ENCODE data around the gene MT1B.
"Not testable (repeated sequence)": the region's sequence is repeated elsewhere in the genome, so short reads cannot be mapped to it uniquely, and the experiment has no call there.

Gene MT1B

DNA sequence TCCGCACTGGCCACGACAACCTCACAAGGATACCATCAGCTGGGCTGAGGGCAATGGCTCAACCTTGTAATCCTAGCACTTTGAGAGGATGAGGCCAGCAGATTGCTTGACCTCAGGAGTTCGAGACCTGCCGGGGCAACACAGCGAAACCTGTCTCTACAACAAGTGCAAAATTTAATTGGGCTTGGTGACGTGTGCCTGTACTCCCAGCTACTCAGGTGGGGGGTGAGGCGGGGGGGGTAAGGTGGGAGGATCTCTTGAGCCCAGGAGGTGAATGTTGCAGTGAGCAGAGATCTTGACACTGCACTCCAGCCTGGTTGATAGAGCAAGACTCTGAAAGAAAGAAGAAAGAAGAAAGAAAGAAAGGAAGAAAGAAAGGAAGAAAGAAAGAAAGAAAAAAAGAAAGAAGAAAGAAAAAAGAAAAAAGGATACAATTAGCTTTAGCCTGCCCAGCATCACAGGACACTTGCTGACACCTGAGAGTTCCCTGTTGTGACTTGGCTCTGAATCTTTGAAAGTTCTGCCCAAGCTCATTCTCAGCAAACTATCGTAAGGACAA is 31.3 kb upstream of the MT1B start:
- DNase-seq (ENCODE audit: low read depth): no peak

DNA sequence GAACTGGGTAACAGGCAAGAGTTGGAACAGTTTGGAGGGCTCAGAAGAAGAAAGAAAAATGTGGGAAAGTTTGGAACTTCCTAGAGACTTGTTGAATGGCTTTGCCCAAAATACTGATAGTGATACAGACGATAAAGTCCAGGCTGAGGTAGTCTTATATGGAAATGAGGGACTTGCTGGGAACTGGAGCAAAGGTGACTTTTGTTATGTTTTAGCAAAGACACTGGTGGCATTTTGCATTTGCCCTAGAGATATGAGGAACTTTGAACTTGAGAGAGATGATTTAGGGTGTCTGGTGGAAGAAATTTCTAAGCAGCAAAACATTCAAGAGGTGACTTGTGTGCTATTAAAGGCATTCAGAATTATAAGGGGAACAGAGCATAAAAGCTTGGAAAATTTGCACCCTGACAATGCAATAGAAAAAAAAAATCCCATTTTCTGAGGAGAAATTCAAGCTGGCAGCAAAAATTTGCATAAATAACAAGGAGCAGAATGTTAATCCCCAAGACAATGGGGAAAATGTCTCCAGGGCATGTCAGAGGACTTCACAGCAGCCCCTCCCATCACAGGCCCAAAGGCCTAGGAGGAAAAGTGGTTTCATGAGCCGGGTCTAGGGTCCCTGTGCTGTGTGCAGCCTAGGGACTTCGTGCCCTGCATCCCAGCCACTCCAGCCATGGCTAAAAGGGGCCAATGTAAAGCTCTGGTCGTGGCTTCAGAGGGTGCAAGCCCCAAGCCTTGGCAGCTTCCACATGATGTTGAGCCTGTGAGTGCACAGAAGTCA is 29.8 kb upstream of the MT1B start:
- not testable (repeated sequence) for DNase-seq (ENCODE audit: low read depth)

DNA sequence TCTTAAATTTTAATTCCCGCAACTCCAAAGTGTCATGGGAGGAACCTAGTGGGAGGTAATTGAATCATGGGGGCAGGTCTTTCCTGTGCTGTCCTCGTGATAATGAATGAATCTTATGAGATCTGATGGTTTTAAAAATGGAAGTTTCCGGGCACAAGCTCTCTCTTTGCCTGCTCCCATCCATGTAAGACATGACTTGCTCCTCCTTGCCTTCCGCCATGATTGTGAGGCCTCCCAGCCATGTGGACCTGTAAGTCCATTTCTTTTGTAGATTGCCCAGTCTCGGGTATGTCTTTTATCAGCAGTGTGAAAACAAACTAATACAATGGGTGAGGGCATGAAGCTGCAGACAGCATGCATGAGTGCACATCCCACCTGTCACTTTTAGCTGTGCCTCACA is 28.5 kb upstream of the MT1B start:
- DNase-seq (ENCODE audit: low read depth): not testable (repeated sequence)

DNA sequence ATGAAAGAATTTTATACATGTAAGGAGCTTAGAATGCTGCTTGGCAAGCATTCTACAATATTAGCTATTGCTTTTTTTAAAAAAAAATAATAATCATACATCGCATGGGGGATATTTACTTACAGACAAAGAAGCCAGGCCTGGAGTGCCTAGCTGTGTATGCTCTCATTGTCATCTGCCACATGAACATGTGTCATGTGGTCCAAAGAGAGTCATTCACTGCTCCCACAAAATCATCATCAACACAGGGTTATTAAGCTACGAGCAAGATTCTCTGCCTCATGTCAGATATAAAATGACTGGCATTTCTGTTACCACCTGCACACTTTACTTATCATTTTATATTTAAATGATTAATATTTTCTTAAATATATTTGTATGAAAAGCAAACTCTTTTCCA is 28.0 kb upstream of the MT1B start:
- no peak for DNase-seq (ENCODE audit: low read depth)

DNA sequence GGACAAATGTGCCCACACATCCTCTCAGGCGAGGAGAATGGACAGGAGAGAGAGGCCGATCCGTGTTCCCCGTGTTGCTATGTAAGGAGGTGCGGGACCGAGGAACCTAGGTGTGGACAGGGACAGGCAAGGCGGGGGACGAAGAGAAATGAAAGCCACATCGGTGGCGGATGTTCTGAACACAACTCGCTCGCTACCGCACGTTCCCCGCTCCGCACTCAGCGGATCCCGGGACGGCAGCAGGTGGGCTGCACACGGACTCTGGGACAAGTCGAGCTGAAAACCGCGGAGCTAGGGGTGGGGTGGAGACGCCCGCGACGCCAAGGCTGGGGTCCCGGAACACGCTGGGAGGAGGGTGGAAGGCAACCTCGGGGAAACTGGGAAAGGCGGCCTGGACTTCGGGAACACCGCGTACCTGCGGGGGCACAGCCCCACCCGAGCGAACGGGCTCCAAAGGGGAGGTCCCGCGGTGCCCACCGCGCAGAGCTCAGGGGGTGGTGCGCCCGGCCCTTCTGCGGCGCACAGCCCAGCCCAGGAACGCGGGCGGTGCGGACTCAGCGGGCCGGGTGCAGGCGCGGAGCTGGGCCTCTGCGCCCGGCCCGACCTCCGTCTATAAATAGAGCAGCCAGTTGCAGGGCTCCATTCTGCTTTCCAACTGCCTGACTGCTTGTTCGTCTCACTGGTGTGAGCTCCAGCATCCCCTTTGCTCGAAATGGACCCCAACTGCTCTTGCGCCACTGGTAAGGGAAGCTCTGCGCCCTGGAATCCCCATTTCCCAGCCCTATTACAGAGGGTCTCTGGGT is 26.3 kb upstream of the MT1B start, which contains the start of gene MT1E:
MT1E (plus strand) TSS at position 642 of the 803 bp plus-strand sequence; CDS start at position 713, 71 bp downstream.
- DNase-seq (ENCODE audit: low read depth): peak; percentile 70

DNA sequence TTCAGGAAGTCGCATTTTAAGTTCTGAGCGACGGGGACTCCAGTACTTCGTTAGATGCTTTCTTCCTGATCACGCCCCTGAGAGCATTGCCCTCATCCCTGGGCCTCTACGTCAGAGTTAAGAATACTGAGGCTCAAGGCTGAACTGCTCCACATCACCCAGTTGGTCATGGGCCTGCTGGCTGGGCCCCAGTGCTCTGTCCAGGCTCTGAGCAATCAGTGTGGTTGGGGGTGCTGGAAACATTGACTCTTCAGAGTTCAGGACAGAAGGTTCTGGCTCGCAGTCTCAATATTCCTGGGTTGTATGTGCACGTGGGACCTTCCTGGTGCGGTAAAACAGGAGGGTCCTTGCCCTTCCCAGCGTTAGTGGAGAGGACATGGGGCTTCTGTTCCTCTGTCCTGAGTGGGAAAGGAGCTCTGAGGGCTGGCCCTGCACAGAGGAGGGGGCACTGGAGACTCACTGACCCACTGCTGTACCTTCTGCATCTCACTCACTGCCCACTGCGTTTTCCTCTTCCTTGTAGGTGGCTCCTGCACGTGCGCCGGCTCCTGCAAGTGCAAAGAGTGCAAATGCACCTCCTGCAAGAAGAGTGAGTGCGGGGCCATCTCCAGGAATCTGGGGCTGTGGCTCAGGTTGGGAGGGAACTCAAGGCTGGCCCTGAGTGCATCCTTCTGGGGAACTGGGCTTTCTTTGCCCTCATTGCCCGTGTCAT is 25.6 kb upstream of the MT1B start:
- no peak for DNase-seq (ENCODE audit: low read depth)

DNA sequence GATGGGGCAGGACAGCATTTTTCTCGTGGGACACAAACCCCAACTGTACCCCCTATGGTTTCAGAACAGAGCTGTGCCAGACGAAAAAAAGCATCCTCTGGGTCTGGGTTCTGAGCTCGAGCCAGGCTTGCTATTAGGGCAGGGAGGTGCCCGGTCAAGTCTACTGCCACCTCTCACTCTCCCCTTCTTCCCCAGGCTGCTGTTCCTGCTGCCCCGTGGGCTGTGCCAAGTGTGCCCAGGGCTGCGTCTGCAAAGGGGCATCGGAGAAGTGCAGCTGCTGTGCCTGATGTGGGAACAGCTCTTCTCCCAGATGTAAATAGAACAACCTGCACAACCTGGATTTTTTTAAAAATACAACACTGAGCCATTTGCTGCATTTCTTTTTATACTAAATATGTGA is 25.0 kb upstream of the MT1B start:
- DNase-seq (ENCODE audit: low read depth): no peak

DNA sequence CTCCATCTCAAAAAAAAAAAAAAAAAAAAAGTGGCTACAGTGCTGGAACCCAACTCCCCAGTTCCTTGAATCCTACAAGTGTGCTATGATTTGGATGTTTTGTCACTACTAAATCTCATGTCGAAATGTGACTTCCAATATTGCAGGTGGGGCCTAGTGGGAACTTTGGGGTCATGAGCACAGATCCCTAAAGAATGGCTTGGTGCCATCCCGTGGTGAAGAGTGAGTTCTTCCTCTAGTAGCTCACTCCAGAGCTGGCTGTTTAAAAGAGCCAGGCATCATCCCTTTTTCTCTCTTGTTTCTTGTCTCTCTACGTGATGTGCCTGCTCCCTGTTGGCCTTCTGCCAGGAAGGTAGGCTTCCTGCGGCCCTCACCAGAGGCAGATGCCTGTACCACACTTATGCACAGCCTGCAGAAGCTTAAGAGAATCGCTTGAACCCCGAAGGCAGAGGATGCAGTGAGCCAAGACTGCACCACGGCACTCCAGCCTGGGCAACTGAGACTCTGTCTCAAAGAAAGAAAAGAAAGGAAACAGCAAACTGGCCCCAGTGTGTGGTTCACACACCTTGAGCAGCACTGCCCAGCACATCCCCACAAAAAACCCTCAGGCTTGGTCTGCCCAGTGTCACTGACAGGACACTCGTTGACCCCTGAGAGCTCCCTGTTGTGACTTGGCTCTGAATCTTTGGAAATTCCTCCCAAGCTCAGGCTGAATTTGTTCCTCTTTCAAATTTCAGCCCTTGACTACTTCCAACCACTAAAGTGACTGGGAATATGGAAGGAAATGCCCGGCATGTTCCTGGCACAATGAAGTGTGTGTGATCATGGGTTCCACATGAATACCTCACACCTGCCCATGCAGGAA is 23.0 kb upstream of the MT1B start:
- DNase-seq (ENCODE audit: low read depth): no peak

DNA sequence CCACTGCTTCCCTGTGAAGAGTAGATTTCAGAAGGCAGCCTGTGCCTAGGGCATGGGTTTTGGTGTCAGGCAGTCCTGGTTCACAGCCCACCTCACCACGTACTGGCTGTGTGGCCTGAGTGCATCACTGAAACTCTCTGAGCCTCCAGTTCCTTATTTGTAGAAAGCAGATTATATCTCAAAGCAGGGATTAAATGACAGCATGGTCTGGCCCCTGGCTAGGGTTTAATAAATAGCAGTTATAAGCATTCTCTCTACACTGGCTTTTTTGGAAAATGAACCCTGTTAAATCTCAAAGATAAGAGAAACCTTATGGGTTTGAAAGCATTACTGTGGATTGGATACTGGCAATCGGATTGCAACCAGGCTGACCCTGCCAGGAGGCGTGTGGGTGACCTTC is 22.2 kb upstream of the MT1B start:
- no peak for DNase-seq (ENCODE audit: low read depth)

DNA sequence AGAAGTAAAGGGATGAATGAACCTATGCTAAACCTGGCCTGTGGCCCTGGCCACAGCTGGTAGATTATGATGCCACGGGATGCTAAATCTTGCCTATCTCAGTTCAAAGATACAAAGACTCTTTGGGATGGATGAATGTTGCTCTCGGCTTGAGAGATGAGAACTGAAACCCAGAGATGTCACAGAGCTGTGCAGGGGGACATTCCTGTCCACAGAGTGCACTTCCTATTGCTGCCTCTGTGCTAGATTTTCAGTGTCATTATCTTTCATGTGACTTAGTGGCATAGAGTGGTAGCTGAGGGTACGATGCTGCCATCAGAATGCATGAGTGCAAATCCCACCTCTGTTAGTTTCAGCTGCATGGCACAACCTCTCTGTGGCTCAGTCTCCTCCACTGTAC is 21.6 kb upstream of the MT1B start:
- no peak for DNase-seq (ENCODE audit: low read depth)

DNA sequence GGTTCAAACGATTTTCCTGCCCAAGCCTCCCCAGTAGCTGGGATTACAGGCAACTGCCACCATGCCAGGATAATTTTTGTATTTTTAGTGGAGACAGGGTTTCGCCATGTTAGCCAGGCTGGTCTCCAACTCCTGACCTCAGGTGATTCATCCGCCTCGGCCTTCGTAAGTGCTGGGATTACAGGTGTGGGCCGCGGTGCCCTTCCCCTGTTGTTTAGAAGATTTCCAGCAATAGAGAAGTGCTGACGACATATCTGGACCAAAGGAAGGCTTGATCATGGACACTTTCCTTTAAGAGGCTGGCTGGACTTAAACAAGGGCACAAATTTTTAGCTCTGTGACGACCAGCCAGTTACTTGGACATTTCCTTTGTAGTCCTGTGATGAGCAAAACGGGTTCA is 20.5 kb upstream of the MT1B start:
- no peak for DNase-seq (ENCODE audit: low read depth)

DNA sequence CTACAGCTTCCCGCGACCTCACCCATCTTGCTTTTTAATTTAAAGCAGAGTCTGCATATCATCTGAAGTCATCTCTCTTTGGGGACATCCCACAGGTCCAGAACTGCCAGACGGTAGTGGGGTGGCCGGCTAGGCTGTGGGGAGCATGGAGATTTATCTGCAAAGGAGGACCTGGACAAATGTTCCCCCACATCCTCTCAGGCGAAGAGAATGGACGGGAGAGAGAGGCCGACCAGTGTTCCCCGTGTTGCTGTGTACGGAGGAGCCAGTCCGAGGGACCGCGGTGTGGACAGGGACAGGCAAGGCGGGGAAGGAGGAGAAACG is 19.9 kb upstream of the MT1B start:
- no peak for DNase-seq (ENCODE audit: low read depth)

DNA sequence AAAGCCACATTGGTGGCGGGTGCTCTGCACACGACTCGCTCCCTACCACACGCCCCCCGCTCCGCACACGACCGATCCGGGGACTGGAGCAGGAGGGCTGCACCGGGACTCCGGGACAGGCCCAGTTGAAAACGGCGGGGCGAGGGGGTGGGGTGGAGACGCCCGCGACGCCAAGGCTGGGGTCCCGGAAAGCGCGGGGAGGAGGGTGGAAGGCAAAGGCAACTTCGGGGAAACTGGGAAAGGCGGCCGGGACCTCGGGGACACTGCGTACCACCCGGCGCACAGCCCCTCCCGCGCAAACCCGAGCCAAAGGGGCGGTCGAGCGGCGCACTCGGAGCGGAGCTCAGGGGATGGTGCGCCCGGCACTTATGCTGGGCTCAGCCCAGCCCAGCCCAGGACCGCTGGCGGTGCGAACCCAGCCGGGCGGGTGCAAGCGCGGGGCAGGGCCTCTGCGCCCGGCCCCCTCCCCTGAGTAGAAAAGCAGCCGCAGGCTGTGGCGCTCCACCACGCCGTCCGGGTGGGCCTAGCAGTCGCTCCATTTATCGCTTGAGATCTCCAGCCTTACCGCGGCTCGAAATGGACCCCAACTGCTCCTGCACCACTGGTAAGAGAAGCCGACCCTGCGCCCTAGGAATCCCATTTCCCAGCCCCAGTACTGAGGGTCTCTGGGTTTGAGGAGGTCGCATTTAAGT is 19.4 kb upstream of the MT1B start, which contains the start of gene MT1M:
MT1M (plus strand) TSS at position 504 of the 692 bp plus-strand sequence; CDS start at position 577, 73 bp downstream.
- DNase-seq (ENCODE audit: low read depth): no peak

DNA sequence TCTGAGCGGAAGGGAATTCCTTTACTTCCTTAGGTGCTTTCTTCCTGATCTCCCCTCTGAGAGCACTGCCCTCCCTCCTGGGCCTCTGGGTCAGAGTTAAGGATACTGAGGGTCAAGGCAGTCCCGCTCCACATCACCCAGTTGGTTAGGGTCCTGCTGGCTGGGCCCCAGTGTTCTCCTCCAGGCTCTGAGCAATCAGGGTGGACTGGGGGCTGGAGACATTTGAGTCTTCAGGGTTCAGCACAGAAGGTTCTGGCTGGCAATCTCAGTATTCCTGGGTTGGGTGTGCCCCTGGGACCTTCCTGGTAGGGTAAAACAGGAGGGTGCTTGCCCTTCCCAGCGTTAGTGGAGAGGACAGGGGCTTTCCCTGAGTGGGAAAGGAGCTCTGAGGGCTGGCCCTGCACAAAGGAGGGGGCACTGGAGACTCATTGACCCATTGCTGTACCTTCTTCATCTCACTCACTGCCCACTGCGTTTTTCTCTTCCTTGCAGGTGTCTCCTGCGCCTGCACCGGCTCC is 18.8 kb upstream of the MT1B start:
- no peak for DNase-seq (ENCODE audit: low read depth)

DNA sequence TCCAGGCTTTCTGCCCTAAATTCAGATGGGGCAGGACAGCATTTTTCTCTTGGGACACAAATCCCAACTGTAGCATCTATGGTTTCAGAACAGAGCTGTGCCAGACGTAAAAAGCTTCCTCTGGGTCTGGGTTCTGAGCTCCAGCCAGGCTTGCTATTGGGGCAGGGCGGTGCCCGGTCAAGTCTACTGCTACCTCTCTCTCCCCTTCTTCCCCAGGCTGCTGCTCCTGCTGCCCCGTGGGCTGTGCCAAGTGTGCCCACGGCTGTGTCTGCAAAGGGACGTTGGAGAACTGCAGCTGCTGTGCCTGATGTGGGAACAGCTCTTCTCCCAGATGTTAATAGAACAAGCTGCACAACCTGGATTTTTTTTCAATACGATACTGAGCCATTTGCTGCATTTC is 18.2 kb upstream of the MT1B start:
- DNase-seq (ENCODE audit: low read depth): no peak

DNA sequence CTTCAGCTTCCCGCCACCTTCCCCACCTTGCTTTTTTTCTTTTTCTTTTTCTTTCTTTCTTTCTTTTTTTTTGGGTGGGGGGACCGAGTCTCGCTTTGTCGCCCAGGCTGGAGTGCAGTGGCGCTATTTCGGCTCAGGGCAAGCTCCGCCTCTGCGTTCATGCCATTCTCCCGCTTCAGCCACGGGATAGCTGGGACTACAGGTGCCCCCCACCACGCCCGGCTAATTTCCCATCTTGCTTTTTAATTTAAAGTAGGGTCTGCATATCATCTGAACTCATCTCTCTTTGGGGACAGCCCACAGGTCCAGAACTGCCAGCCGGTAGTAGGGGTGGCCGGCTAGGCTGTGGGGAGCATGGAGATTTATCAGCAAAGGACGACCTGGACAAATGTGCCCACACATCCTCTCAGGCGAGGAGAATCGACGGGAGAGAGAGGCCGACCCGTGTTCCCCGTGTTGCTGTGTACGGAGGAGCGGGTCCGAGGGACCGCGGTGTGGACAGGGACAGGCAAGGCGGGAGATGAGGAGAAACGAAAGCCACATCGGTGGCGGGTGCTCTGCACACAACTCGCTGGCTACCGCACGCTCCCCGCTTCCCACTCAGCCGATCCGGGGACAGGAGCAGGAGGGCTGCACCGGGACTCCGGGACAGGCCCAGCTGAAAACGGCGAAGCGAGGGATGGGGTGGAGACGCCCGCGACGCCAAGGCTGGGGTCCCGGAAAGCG is 16.8 kb upstream of the MT1B start:
- no peak for DNase-seq (ENCODE audit: low read depth)

DNA sequence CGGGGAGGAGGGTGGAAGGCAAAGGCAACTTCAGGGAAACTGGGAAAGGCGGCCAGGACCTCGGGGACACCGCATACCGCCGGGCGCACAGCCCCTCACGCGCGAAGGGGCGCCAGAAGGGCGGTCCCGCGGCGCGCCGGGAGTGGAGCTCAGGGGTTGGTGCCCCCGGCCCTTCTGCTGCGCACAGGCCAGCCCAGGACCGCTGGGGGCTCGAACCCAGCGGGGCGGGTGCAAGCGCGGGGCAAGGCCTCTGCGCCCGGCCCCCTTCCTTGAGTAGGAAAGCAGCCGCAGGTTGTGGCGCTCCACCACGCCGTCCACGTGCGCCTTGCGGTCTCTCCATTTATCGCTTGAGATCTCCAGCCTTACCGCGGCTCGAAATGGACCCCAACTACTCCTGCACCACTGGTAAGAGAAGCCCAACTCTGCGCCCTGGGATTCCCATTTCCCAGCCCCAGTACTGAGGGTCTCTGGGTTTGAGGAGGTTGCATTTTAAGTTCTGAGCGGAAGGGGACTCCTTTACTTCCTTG is 16.2 kb upstream of the MT1B start:
- no peak for DNase-seq (ENCODE audit: low read depth)

DNA sequence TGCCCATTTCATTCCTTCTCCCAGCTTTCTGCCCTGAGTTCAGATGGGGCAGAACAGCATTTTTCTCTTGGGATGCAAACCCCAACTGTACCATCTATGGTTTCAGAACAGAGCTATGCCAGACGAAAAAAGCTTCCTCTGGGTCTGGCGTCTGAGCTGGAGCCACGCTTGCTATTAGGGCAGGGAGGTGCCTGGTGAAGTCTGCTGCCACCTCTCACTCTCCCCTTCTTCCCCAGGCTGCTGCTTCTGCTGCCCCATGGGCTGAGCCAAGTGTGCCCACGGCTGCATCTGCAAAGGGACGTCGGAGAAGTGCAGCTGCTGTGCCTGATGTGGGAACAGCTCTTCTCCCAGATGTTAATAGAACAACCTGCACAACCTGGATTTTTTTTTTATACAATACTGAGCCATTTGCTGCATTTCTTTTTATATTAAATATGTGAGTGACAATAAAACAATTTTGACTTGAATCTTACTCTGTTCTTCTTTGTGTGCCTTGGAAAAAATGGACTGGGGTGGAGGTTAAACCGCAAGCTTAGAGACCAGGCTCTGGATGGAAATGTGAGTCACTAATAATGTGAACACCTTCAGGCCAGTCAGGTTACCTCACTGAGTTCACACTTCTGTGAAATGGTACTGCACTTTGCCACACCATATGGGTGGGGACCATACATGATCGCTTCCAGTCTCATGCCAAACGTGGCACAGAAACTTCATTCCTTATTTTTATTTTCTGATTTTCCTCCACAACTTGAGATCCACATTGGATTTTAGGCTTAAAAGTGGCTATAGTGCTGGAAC is 14.9 kb upstream of the MT1B start:
- DNase-seq (ENCODE audit: low read depth): no peak
